SK-N-SH treated with all-trans-retinoic acid at 6 μM for 48 hours (cell line): Measurements from ENCODE around the gene ZNF618.

Experiments
- ATAC-seq: fragments of 200-7000 bp; cut with Tn5 transposase; 3 replicates; pipeline ENCODE4 v1.9.1; 2020; ENCODE audit warnings: mild to moderate bottlenecking, moderate library complexity
- ARNTL ChIP-seq: fragments of 450-650 bp; formaldehyde crosslinking; IDR thresholded peaks from 2 replicates; pipeline ENCODE4 v1.5.0; 2020; ENCODE audit warnings: low read depth, mild to moderate bottlenecking, moderate library complexity, borderline replicate concordance
- BACH2 ChIP-seq: fragments of 250-450 bp; sonication (Bioruptor Pico); IDR thresholded peaks from 2 replicates; pipeline ENCODE4 v1.9.0; 2021; ENCODE audit warnings: mild to moderate bottlenecking, borderline replicate concordance
- CREB5 ChIP-seq: fragments of 250-450 bp; sonication (Bioruptor Pico); IDR thresholded peaks from 2 replicates; pipeline ENCODE4 v1.5.1; 2020; ENCODE audit warnings: low read depth, mild to moderate bottlenecking, moderate library complexity
- CSDC2 ChIP-seq: fragments of 250-450 bp; sonication (Bioruptor Pico); IDR thresholded peaks from 2 replicates; pipeline ENCODE4 v1.5.0; 2020; ENCODE audit warnings: mild to moderate bottlenecking, moderate library complexity
- CSRNP3 ChIP-seq: fragments of 250-450 bp; sonication (Bioruptor Pico); IDR thresholded peaks from 2 replicates; pipeline ENCODE4 v1.5.1; 2021; ENCODE audit warnings: mild to moderate bottlenecking, moderate library complexity
- ESRRG ChIP-seq: fragments of 250-450 bp; sonication (Bioruptor Pico); IDR thresholded peaks from 2 replicates; pipeline ENCODE4 v1.6.1; 2021; ENCODE audit warnings: mild to moderate bottlenecking
- GLIS3 ChIP-seq: fragments of 250-450 bp; sonication (Bioruptor Pico); IDR thresholded peaks from 2 replicates; pipeline ENCODE4 v1.5.0; 2020; ENCODE audit warnings: mild to moderate bottlenecking, moderate library complexity
- OSR1 ChIP-seq: fragments of 250-450 bp; sonication (Bioruptor Pico); IDR thresholded peaks from 2 replicates; pipeline ENCODE4 v1.8.0; 2022; ENCODE audit warnings: moderate library complexity, mild to moderate bottlenecking, inconsistent platforms
- PATZ1 ChIP-seq: fragments of 250-450 bp; sonication (Bioruptor Pico); IDR thresholded peaks from 2 replicates; pipeline ENCODE4 v1.8.0; 2020; ENCODE audit warnings: mild to moderate bottlenecking, moderate library complexity, borderline replicate concordance
- POU6F1 ChIP-seq: fragments of 250-450 bp; sonication (Bioruptor Pico); IDR thresholded peaks from 2 replicates; pipeline ENCODE4 v1.8.0; 2021; ENCODE audit warnings: low read depth, mild to moderate bottlenecking, moderate library complexity, borderline replicate concordance
- PPARA ChIP-seq: fragments of 250-450 bp; sonication (Bioruptor Pico); IDR thresholded peaks from 2 replicates; pipeline ENCODE4 v1.5.0; 2020; ENCODE audit warnings: mild to moderate bottlenecking, borderline replicate concordance
- SNAI2 ChIP-seq: fragments of 250-450 bp; sonication (Bioruptor Pico); IDR thresholded peaks from 2 replicates; pipeline ENCODE4 v1.5.0; 2020; ENCODE audit warnings: mild to moderate bottlenecking, moderate library complexity
- TCF4 ChIP-seq: fragments of 250-450 bp; sonication (Bioruptor Pico); IDR thresholded peaks from 2 replicates; pipeline ENCODE4 v1.8.0; 2021; ENCODE audit warnings: mild to moderate bottlenecking, moderate library complexity, borderline replicate concordance
- ZFP3 ChIP-seq: fragments of 250-450 bp; sonication (Bioruptor Pico); IDR thresholded peaks from 2 replicates; pipeline ENCODE4 v1.5.0; 2020; ENCODE audit warnings: mild to moderate bottlenecking, moderate library complexity
- ZFP30 ChIP-seq: fragments of 450-650 bp; formaldehyde crosslinking; IDR thresholded peaks from 2 replicates; pipeline ENCODE4 v1.5.0; 2022; ENCODE audit warnings: mild to moderate bottlenecking, moderate library complexity
- ZNF565 ChIP-seq: fragments of 450-650 bp; formaldehyde crosslinking; conservative IDR thresholded peaks from 2 replicates; pipeline ENCODE4 v1.5.0; 2020; ENCODE audit warnings: low read depth, mild to moderate bottlenecking, moderate library complexity
- ZNF70 ChIP-seq: fragments of 450-650 bp; formaldehyde crosslinking; IDR thresholded peaks from 2 replicates; pipeline ENCODE4 v1.5.0; 2020; ENCODE audit warnings: mild to moderate bottlenecking, moderate library complexity
- ZNF8 ChIP-seq: fragments of 450-650 bp; formaldehyde crosslinking; IDR thresholded peaks from 2 replicates; pipeline ENCODE4 v1.5.0; 2020; ENCODE audit warnings: mild to moderate bottlenecking, moderate library complexity

The ZNF618 gene

GRCh38 chr9:113882636-113883164 is 6.6 kb downstream of the ZNF618 start:
- TF ChIP-seq ZFP3 (CRISPR knock-in tag) (no peak), ZFP30 (CRISPR knock-in tag) (no peak), BACH2 (CRISPR knock-in tag) (no peak)
- no peak for ATAC-seq

- TF ChIP-seq CSDC2 (CRISPR knock-in tag) (no peak), GLIS3 (CRISPR knock-in tag) (no peak), POU6F1 (no peak), ZNF8 (CRISPR knock-in tag) (no peak), CREB5 (CRISPR knock-in tag) (no peak), ZFP30 (CRISPR knock-in tag) (no peak), ZNF565 (CRISPR knock-in tag) (no peak), ZNF70 (no peak), TCF4 (no peak), BACH2 (CRISPR knock-in tag) (no peak), SNAI2 (CRISPR knock-in tag) (no peak), PPARA (no peak), ARNTL (CRISPR knock-in tag) (no peak)
- TF ChIP-seq, all 23 proteins: peak for 0
- ATAC-seq, result peak; percentile 49; the same call in 1 of the 3 replicates
These were observed 9.3 kb downstream of the ZNF618 start for GRCh38 chr9:113885183-113886025.

GRCh38 chr9:113886026-113886369 is 9.9 kb downstream of the ZNF618 start:
- TF ChIP-seq ZFP30 (CRISPR knock-in tag) (no peak), POU6F1 (no peak), CSDC2 (CRISPR knock-in tag) (no peak), ZNF565 (CRISPR knock-in tag) (no peak), BACH2 (CRISPR knock-in tag) (no peak), TCF4 (no peak), OSR1 (no peak), CSRNP3 (no peak), ESRRG (CRISPR knock-in tag) (no peak), ZNF8 (CRISPR knock-in tag) (no peak), ZFP3 (CRISPR knock-in tag) (no peak), ARNTL (CRISPR knock-in tag) (no peak), PATZ1 (CRISPR knock-in tag) (no peak)
- ATAC-seq, result peak; percentile 84

GRCh38 chr9:113886466-113886865 is 10.4 kb downstream of the ZNF618 start:
- TF ChIP-seq ZFP30 (CRISPR knock-in tag), result no peak
- no peak for TF ChIP-seq CREB5 (CRISPR knock-in tag)
- TF ChIP-seq SNAI2 (CRISPR knock-in tag), result no peak
- TF ChIP-seq, all 23 proteins: peak for 0
- ATAC-seq, result peak; percentile 33
